Upper lobe of left lung (tissue), 6 donors: ENCODE results near the gene ONECUT1. TPM values are rescaled to one million over a fixed set of nuclear protein-coding genes. Genes with fewer than 3 reads are reported as not detected.
"Not testable (repeated sequence)": the region's sequence is repeated elsewhere in the genome, so short reads cannot be mapped to it uniquely, and the experiment has no call there.

Experiments used
- ATAC-seq, 2 donors: fragments of 200-7000 bp; cut with Tn5 transposase; one replicate each; pipeline ENCODE4 v1.9.1; 2022; ENCODE audit warnings: mild to moderate bottlenecking in 2 of 2, moderate library complexity in 2 of 2; ENCODE audit not compliant: low FRiP score in 2 of 2
- DNase-seq, 2 donors: peaks; one replicate each; pipeline ENCODE4 v3.0.0-alpha.2; 2019 to 2020
- H3K27ac ChIP-seq, 4 donors: fragments of 200-600 bp; sonication (generic); one replicate each; pipeline ENCODE4 v1.5.1; 2016 to 2019
- H3K27me3 ChIP-seq, 4 donors: fragments of 200-600 bp; sonication (generic); one replicate each; pipeline ENCODE4 v1.5.1; 2017 to 2019
- H3K36me3 ChIP-seq, 4 donors: fragments of 200-600 bp; sonication (generic); one replicate each; pipeline ENCODE4 v1.5.1; 2016 to 2019
- H3K4me1 ChIP-seq, 4 donors: fragments of 200-600 bp; sonication (generic); one replicate each; pipeline ENCODE4 v1.5.1; 2018 to 2019
- H3K4me3 ChIP-seq, 4 donors: fragments of 200-600 bp; sonication (generic); one replicate each; pipeline ENCODE4 v1.5.1; 2017 to 2019; ENCODE audit warnings: mild to moderate bottlenecking in 2 of 4, moderate library complexity in 1 of 4
- H3K9me3 ChIP-seq, 4 donors: fragments of 200-600 bp; sonication (generic); one replicate each; pipeline ENCODE4 v1.5.1; 2018 to 2019
- EP300 ChIP-seq, 4 donors: sonication (generic); formaldehyde crosslinking; IDR thresholded peaks; one replicate each; pipeline ENCODE4 v1.5.1; 2017; ENCODE audit warnings: antibody characterized with exemption in 4 of 4, control low read depth in 2 of 4
- POLR2A ChIP-seq, 4 donors: fragments of 450-650 bp; IDR thresholded peaks; one replicate each; pipeline ENCODE4 v1.5.1; 2016 to 2017; ENCODE audit warnings: antibody characterized with exemption in 4 of 4, mild to moderate bottlenecking in 2 of 4
- POLR2AphosphoS5 ChIP-seq, 2 donors: sonication (generic); formaldehyde crosslinking; IDR thresholded peaks; one replicate each; pipeline ENCODE4 v1.5.1; 2017; ENCODE audit warnings: antibody characterized with exemption in 2 of 2
- WGBS, 2 donors: methylation state at CpG; one replicate each; pipeline ENCODE4 v1.1.5; 2017 to 2018; 5-methylcytosine and 5-hydroxymethylcytosine counted together
- total RNA-seq, 6 donors: library from RNA; depleted of rRNA in 4 of 6; stranded (reverse); fragments of >200 nt in 4 of 6; gene quantifications; one replicate each; pipeline versions ENCODE4 v1.1.0 to v1.2.1, GENCODE V29; 2016 to 2021
- TF ChIP-seq, protein P1 (sequence below), 6 experiments: fragments of 450-650 bp in 4 of 6; fragments of 200-600 bp in 2 of 6; sonication (generic) in 2 of 6; IDR thresholded peaks; one replicate each; pipeline ENCODE4 v1.5.1; 2016 to 2019; ENCODE audit warnings: antibody characterized with exemption in 6 of 6
- donor health status: DM: no; HTN: no; CAD: no; lungs with moderate emphysema.
- donor health status: DM: no; HTN: yes; CAD: no; lungs with severe emphysema.

The ONECUT1 gene
- total RNA-seq, result under 1 TPM in 1 of 6 donors, not detected in 5; 0.17 TPM

DNA sequence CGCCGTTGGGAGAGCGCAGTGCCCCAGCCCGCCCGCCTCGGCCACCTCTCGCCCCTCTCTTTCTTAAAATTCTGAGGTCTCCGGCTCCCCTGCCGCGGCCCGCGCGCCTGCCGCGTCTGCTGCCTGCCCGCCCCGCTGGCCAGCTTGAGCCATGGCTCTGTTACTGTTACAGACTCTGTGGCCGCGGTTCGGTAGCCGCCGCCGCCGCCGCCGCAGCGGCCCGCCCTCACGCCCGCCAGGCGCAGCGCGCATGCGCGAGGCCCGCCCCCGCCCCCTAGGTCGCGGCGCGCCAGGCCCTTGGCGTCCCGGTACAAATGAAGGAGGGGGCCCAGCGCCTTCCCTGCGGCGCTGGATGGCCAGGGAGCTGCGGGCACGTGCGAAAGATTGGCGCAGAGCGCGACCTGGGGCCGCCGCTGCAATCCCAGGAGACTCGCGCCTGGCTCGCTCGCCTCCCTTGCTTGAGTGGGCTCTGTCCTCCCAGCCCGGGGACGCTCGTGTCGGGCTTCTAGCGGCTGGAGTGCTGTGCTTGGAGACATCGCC is at the start of gene ONECUT1:
TSS of gene ONECUT1 (minus strand) at position 168 of the 540 bp plus-strand sequence. CDS start 452 bp downstream, outside the sequence.
- ATAC-seq (peak in 1 of 2 donors; percentile 82), DNase-seq (peak; percentile 36 to 93)
- Histone ChIP-seq H3K9me3 (no peaks in the 10 kb centered on the region), H3K27ac (no peak within 1 kb of the TSS), H3K4me3 (peak within 1 kb of the TSS; percentile 23 to 51 (median 45)), H3K4me1 (peaks cover 28 to 63% (median 29%) of the 10 kb centered on the region in 4 donors), H3K27me3 (peaks cover 2 to 76% (median 42%) of the 10 kb centered on the region in 4 donors), H3K36me3 (no peaks in the 10 kb centered on the region)
- TF ChIP-seq, protein P1, sequence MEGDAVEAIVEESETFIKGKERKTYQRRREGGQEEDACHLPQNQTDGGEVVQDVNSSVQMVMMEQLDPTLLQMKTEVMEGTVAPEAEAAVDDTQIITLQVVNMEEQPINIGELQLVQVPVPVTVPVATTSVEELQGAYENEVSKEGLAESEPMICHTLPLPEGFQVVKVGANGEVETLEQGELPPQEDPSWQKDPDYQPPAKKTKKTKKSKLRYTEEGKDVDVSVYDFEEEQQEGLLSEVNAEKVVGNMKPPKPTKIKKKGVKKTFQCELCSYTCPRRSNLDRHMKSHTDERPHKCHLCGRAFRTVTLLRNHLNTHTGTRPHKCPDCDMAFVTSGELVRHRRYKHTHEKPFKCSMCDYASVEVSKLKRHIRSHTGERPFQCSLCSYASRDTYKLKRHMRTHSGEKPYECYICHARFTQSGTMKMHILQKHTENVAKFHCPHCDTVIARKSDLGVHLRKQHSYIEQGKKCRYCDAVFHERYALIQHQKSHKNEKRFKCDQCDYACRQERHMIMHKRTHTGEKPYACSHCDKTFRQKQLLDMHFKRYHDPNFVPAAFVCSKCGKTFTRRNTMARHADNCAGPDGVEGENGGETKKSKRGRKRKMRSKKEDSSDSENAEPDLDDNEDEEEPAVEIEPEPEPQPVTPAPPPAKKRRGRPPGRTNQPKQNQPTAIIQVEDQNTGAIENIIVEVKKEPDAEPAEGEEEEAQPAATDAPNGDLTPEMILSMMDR (IDR thresholded peaks at IDR 0.05), result no peak
- TF ChIP-seq EP300 (IDR thresholded peaks at IDR 0.05) (no peak), POLR2A (IDR thresholded peaks at IDR 0.05) (no peak), POLR2AphosphoS5 (IDR thresholded peaks at IDR 0.05) (no peak)
- 1 to 3% methylated on average over 22 to 31 of the region's 64 CpGs for WGBS, 2 donors

DNA sequence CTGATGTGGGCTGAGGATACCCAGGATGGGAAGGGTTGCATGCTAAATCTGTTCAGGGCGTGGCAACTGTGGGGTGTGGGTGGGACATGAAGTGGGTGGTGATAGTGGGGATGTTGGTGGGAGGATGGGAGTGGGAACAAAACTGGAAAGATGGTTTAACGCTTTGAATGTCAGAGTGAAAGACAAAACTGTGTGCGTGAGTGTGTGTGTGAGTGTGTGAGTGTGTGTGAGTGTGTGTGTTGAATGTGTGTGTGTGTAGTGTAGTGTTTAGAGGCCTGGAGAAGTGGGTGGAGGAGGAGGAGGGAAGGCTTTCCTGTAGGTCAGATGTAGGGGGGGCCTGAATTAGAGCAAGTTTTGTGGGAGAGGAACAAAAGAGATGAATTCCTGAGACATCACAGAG is 44.2 kb upstream of the ONECUT1 start:
- no peaks in the 10 kb centered on the region for H3K9me3 ChIP-seq
- TF ChIP-seq, protein P1 (IDR thresholded peaks at IDR 0.05), result no peak
- TF ChIP-seq POLR2A (IDR thresholded peaks at IDR 0.05) (no peak), POLR2AphosphoS5 (IDR thresholded peaks at IDR 0.05) (no peak), EP300 (IDR thresholded peaks at IDR 0.05) (no peak)
- ATAC-seq (no peak), DNase-seq (no peak)
- 75% methylated on average over 3 of the region's 3 CpGs for WGBS, 2 donors
- no peaks in the 10 kb centered on the region for H3K36me3 ChIP-seq
- no peaks in the 10 kb centered on the region for H3K4me1 ChIP-seq
- no peak overlapping the region for H3K4me3 ChIP-seq
- no peaks in the 10 kb centered on the region for H3K27me3 ChIP-seq
- no peak overlapping the region for H3K27ac ChIP-seq

DNA sequence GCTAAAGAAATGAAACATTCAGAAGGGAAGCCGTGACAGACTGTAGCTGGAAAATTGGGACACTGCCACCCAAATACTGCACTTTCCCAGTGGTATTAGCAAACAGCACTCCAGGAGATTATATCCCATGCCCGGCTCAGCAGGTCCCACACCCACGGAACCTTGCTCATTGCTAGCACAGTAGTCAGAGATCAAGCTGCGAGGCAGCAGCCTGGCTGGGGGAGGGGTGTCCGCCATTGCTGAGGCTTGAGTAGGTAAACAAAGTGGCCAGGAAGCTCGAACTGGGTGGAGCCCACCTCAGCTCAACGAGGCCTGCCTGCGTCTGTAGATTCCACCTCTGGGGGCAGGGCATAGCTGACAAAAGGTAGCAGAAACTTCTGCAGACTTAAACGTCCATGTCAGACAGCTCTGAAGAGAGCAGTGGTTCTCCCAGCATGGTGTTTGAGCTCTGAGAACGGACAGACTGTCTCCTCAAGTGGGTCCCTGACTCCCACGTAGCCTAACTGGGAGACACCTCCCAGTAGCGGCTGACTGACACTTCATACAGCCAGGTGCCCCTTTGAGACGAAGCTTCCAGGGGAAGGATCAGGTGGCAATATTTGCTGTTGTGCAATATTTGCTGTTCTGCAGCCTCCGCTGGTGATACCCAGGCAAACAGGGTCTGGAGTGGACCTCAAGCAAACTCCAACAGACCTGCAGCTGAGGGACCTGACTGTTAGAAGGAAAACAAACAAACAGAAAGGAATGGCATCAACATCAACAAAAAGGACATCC is 34.2 kb upstream of the ONECUT1 start:
- H3K27me3 ChIP-seq, H3K36me3 ChIP-seq, ATAC-seq, H3K9me3 ChIP-seq, H3K4me1 ChIP-seq, H3K4me3 ChIP-seq, H3K27ac ChIP-seq: not testable (repeated sequence)
- WGBS, 2 donors, result 59 to 73% methylated on average over 13 to 14 of the region's 14 CpGs
- DNase-seq, result peak in 1 of 2 donors; percentile 43

DNA sequence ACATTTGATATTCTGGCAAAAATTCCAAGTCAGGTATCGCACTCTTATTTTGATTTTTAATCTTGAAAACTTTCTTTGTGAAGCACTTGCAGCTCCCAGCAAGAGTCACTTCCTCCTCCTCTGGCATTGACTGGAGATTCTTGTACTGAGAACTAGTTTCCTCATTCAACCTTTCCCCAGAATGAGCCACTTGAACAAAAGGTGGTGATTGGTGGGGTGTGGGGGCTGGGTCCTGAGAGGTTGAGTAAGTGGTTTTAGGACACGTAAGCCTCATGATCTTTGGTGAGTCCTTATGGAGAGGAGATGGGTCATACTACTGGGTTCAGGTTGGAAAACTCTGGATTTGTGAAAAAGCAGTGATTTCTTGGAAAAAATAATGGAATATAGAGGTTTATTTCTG is 32.3 kb upstream of the ONECUT1 start:
- H3K27me3 ChIP-seq, result no peaks in the 10 kb centered on the region
- H3K4me3 ChIP-seq, result no peak overlapping the region
- TF ChIP-seq POLR2AphosphoS5 (IDR thresholded peaks at IDR 0.05) (peak in 1 of 2 donors; percentile 17), POLR2A (IDR thresholded peaks at IDR 0.05) (no peak)
- no peaks in the 10 kb centered on the region for H3K36me3 ChIP-seq
- no peaks in the 10 kb centered on the region for H3K4me1 ChIP-seq
- peak in 1 of 2 donors; percentile 43 for ATAC-seq
- DNase-seq, result peak in 1 of 2 donors; percentile 58
- H3K27ac ChIP-seq, result no peak overlapping the region
- H3K9me3 ChIP-seq, result no peaks in the 10 kb centered on the region
- WGBS, 2 donors, result 60 to 64% methylated on average over 2 of the region's 2 CpGs

DNA sequence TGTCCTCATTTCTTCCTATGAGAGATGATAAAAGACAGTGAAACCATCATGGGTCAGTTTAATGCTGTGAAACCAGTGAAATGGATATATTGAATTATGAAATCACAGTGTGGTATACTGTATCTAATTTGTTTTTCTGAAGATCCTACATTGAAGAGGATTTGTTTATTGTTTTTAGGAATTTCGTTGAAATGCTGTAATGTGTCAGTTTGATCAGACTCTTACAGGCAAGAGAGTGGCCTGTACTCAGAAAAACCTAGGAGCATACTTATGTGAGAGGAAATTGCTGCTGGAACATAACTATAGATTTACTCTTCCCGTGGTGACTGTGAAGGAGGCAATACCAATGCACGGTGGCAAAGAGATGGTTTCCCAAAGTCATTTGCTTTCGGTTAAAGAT is 29.1 kb upstream of the ONECUT1 start:
- TF ChIP-seq POLR2A (IDR thresholded peaks at IDR 0.05), result no peak
- TF ChIP-seq, protein P1 (IDR thresholded peaks at IDR 0.05), result no peak
- no peak for TF ChIP-seq EP300 (IDR thresholded peaks at IDR 0.05)
- no peak for TF ChIP-seq POLR2AphosphoS5 (IDR thresholded peaks at IDR 0.05)
- Histone ChIP-seq H3K27me3 (no peaks in the 10 kb centered on the region), H3K27ac (no peak overlapping the region), H3K36me3 (no peaks in the 10 kb centered on the region), H3K4me3 (no peak overlapping the region), H3K4me1 (no peaks in the 10 kb centered on the region), H3K9me3 (no peaks in the 10 kb centered on the region)
- 79 to 87% methylated on average over 4 of the region's 4 CpGs for WGBS, 2 donors
- ATAC-seq, result no peak
- DNase-seq, result no peak

DNA sequence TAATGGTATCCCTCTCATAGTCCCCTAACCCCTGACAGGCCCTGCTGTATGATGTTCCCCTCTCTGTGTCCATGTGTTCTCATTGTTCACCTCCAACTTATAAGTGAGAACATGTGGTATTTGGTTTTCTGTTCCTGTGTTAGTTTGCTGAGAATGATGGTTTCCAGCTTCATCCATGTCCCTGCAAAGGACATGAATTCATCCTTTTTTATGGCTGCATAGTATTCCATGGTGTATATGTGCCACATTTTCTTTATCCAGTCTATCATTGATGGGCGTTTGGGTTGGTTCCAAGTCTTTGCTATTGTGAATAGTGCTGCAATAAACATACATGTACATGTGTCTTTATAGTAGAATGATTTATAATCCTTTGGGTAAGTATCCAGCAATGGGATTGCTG is 25.8 kb upstream of the ONECUT1 start:
- not testable (repeated sequence) for H3K36me3 ChIP-seq, ATAC-seq

More for the DNA sequence above, 25.8 kb upstream of the ONECUT1 start:
- not testable (repeated sequence) for H3K27ac ChIP-seq, H3K4me1 ChIP-seq, H3K27me3 ChIP-seq, H3K9me3 ChIP-seq, H3K4me3 ChIP-seq, DNase-seq
- 61% methylated on average over 1 of the region's 1 CpG; no CpG with 5 or more reads in 1 of the 2 donors for whole genome bisulfite sequencing, 2 donors
